COLO668 (cell line): ENCODE results near the gene ADAM21.
A peak's percentile ranks its signal among the peaks of the same experiment; 100 is the strongest.
"Not testable (repeated sequence)": the region's sequence is repeated elsewhere in the genome, so short reads cannot be mapped to it uniquely, and the experiment has no call there.

ENCODE experiments used
- DNase-seq: peaks from one replicate; lab custom pipeline; 2025; ENCODE audit not compliant: unreplicated experiment; lab: John Stamatoyannopoulos, UW

ADAM21 gene

GRCh38 chr14:70451874-70452273 is at the start of gene ADAM21:
Gene ADAM21, plus strand, starts transcription at chr14:70452174. Its CDS starts 5,326 bp downstream, at chr14:70457500.
- no peak for DNase-seq

- DNase-seq: not testable (repeated sequence)
Observed at GRCh38 chr14:70403335-70403734, 48.6 kb upstream of the ADAM21 start.

GRCh38 chr14:70406216-70406615 is 45.8 kb upstream of the ADAM21 start:
- not testable (repeated sequence) for DNase-seq

- no peak for DNase-seq
Observed at GRCh38 chr14:70407621-70408020, 44.4 kb upstream of the ADAM21 start.

- DNase-seq: no peak
Observed at GRCh38 chr14:70415788-70416187, 36.2 kb upstream of the ADAM21 start.

GRCh38 chr14:70416338-70416724 is 35.6 kb upstream of the ADAM21 start:
- peak; percentile 38 for DNase-seq

- peak; percentile 92 for DNase-seq
Observed at GRCh38 chr14:70416725-70417349, 35.1 kb upstream of the ADAM21 start, which contains the start of gene SYNJ2BP. Gene SYNJ2BP, minus strand, starts transcription at chr14:70417090. Its CDS starts 127 bp downstream, at chr14:70416963.

GRCh38 chr14:70419270-70419931 is 32.6 kb upstream of the ADAM21 start:
- DNase-seq: not testable (repeated sequence)

GRCh38 chr14:70422538-70422937 is 29.4 kb upstream of the ADAM21 start:
- DNase-seq: no peak

- peak; percentile 38 for DNase-seq
Observed at GRCh38 chr14:70425354-70425753, 26.6 kb upstream of the ADAM21 start.

GRCh38 chr14:70426555-70426954 is 25.4 kb upstream of the ADAM21 start:
- not testable (repeated sequence) for DNase-seq

GRCh38 chr14:70436867-70437266 is 15.1 kb upstream of the ADAM21 start:
- DNase-seq: no peak

GRCh38 chr14:70441641-70442040 is 10.3 kb upstream of the ADAM21 start:
- no peak for DNase-seq

GRCh38 chr14:70442750-70443149 is 9.2 kb upstream of the ADAM21 start:
- no peak for DNase-seq

GRCh38 chr14:70448633-70449340 is 3.2 kb upstream of the ADAM21 start:
- DNase-seq: peak; percentile 63

- no peak for DNase-seq
Observed at GRCh38 chr14:70454731-70455130, 2.8 kb downstream of the ADAM21 start.

GRCh38 chr14:70468731-70469130 is 16.8 kb downstream of the ADAM21 start:
- no peak for DNase-seq

GRCh38 chr14:70470863-70471563 is 19.0 kb downstream of the ADAM21 start:
- DNase-seq: not testable (repeated sequence)

GRCh38 chr14:70472253-70473159 is 20.5 kb downstream of the ADAM21 start:
- DNase-seq: no peak

GRCh38 chr14:70473825-70474224 is 21.9 kb downstream of the ADAM21 start:
- no peak for DNase-seq
